CD14-positive monocyte (primary cell): ENCODE measurements around the gene ITGA5. TPM values are rescaled to one million over a fixed set of nuclear protein-coding genes. Genes with fewer than 3 reads are reported as not detected.

Source experiments
- DNase-seq, 3 donors: peaks; one replicate each; pipeline ENCODE4 v3.0.0-alpha.2; 2011 to 2022
- H2AFZ ChIP-seq: 2 replicates; pipeline ENCODE4 v1.6.0; 2012; ENCODE audit warnings: mild to moderate bottlenecking, low read depth, low read length, inconsistent platforms; ENCODE audit not compliant: insufficient read depth, poor library complexity, severe bottlenecking
- H3K27ac ChIP-seq, 2 donors: 1 replicate in 1 of 2; 2 replicates in 1 of 2; pipeline ENCODE4 v1.5.1; 2012 to 2013; ENCODE audit warnings: low read length in 2 of 2, control low read depth in 1 of 2, inconsistent platforms in 1 of 2, low read depth in 1 of 2, mild to moderate bottlenecking in 1 of 2
- H3K27me3 ChIP-seq, 2 donors: one replicate each; pipeline versions ENCODE4 v1.6.0 to v1.6.1; 2011 to 2013; ENCODE audit warnings: low read length in 2 of 2; ENCODE audit not compliant: control insufficient read depth in 2 of 2, insufficient read depth in 2 of 2
- H3K36me3 ChIP-seq, 2 donors: replicated peaks in 1 of 2; 1 replicate in 1 of 2; 2 replicates in 1 of 2; pipeline versions ENCODE4 v1.5.1 to v1.6.1; 2012 to 2013; ENCODE audit warnings: low read length in 2 of 2, control low read depth in 1 of 2, inconsistent platforms in 1 of 2, mild to moderate bottlenecking in 1 of 2; ENCODE audit not compliant: insufficient read depth in 2 of 2, control insufficient read depth in 1 of 2
- H3K4me1 ChIP-seq, 2 donors: 1 replicate in 1 of 2; 2 replicates in 1 of 2; pipeline versions ENCODE4 v1.5.1 to v1.6.1; 2012 to 2013; ENCODE audit warnings: low read length in 2 of 2, control low read depth in 1 of 2, inconsistent platforms in 1 of 2, mild to moderate bottlenecking in 1 of 2, moderate library complexity in 1 of 2; ENCODE audit not compliant: insufficient read depth in 2 of 2, control insufficient read depth in 1 of 2
- H3K4me2 ChIP-seq: replicated peaks from 2 replicates; pipeline ENCODE3; 2012; ENCODE audit warnings: low read length, moderate library complexity, mild to moderate bottlenecking; ENCODE audit not compliant: poor library complexity, severe bottlenecking; ENCODE audit errors: extremely low read depth
- H3K4me3 ChIP-seq, 3 experiments: fragments of 200-600 bp in 1 of 3; sonication (generic) in 1 of 3; replicated peaks in 1 of 3; 1 replicate in 2 of 3; 2 replicates in 1 of 3; pipeline ENCODE4 v1.5.1; 2011 to 2013; ENCODE audit warnings: low read length in 3 of 3, mild to moderate bottlenecking in 3 of 3, control low read depth in 2 of 3, low read depth in 2 of 3, inconsistent platforms in 1 of 3, moderate library complexity in 1 of 3
- H3K79me2 ChIP-seq: 2 replicates; pipeline ENCODE4 v1.6.0; 2012; ENCODE audit warnings: mild to moderate bottlenecking, control low read depth, inconsistent platforms, low read length, moderate library complexity; ENCODE audit not compliant: insufficient read depth
- H3K9ac ChIP-seq: 2 replicates; pipeline ENCODE4 v1.6.0; 2017; ENCODE audit warnings: low read length, mild to moderate bottlenecking; ENCODE audit not compliant: insufficient read depth, poor library complexity, severe bottlenecking
- H3K9me3 ChIP-seq, 2 donors: replicated peaks in 1 of 2; 1 replicate in 1 of 2; 2 replicates in 1 of 2; pipeline versions ENCODE4 v1.5.1 to v1.6.1; 2012 to 2013; ENCODE audit warnings: low read length in 2 of 2, control low read depth in 1 of 2; ENCODE audit not compliant: control insufficient read depth in 1 of 2, insufficient read depth in 1 of 2
- H4K20me1 ChIP-seq: 2 replicates; pipeline ENCODE4 v1.6.0; 2012; ENCODE audit warnings: mild to moderate bottlenecking, low read length, control low read depth, moderate library complexity; ENCODE audit not compliant: insufficient read depth
- H3K27ac Mint-ChIP-seq, 7 donors: one replicate each; pipeline ENCODE4 v1.8.0; 2020; ENCODE audit warnings: mild to moderate bottlenecking in 7 of 7, mixed read lengths in 7 of 7, moderate library complexity in 6 of 7, inconsistent platforms in 2 of 7
- H3K27me3 Mint-ChIP-seq, 3 donors: one replicate each; pipeline ENCODE4 v1.8.0; 2021 to 2022; ENCODE audit warnings: low read depth in 3 of 3, mild to moderate bottlenecking in 3 of 3, mixed read lengths in 3 of 3, moderate library complexity in 3 of 3, inconsistent platforms in 1 of 3
- H3K36me3 Mint-ChIP-seq, 2 donors: one replicate each; pipeline ENCODE4 v1.8.0; 2020; ENCODE audit warnings: mixed read lengths in 2 of 2, inconsistent platforms in 1 of 2, mild to moderate bottlenecking in 1 of 2
- H3K4me1 Mint-ChIP-seq: one replicate; pipeline ENCODE4 v1.8.0; 2020; ENCODE audit warnings: mild to moderate bottlenecking, mixed read lengths
- H3K4me3 Mint-ChIP-seq, 2 donors: one replicate each; pipeline ENCODE4 v1.8.0; 2020; ENCODE audit warnings: mild to moderate bottlenecking in 2 of 2, mixed read lengths in 2 of 2, moderate library complexity in 1 of 2
- H3K9me3 Mint-ChIP-seq, 7 donors: one replicate each; pipeline ENCODE4 v1.8.0; 2020 to 2022; ENCODE audit warnings: mixed read lengths in 7 of 7, mild to moderate bottlenecking in 6 of 7, moderate library complexity in 6 of 7, inconsistent platforms in 2 of 7
- WGBS: methylation state at CpG from one replicate; pipeline ENCODE4 v1.1.5; 2013; ENCODE audit warnings: missing lambda C conversion rate; ENCODE audit not compliant: insufficient coverage; 5-methylcytosine and 5-hydroxymethylcytosine counted together
- intact Hi-C, 2 donors: fragments of 100-400 bp; cut with micrococcal nuclease; formaldehyde crosslinking; loops; one replicate each; pipeline versions ENCODE4 v1.15.0 to v1.15.1; 2023
- polyA plus RNA-seq, 3 donors: library from polyadenylated mRNA; depleted of rRNA in 1 of 3; unstranded in 2 of 3; stranded (reverse) in 1 of 3; fragments of 300-500 nt in 2 of 3; fragments of >200 nt in 1 of 3; fragmentation: Illumina TruSeq in 2 of 3; gene quantifications; 1 replicate in 2 of 3; 2 replicates in 1 of 3; pipeline ENCODE4 v1.2.3, GENCODE V29; 2012 to 2021
- TF ChIP-seq, protein P1 (sequence below): fragments of 200-600 bp; IDR thresholded peaks from one replicate; pipeline ENCODE4 v1.8.0; 2022; ENCODE audit warnings: antibody characterized with exemption, mild to moderate bottlenecking

ITGA5 gene
- polyA plus RNA-seq, 3 donors, result 85.5 to 142 (median 99.4) TPM

DNA sequence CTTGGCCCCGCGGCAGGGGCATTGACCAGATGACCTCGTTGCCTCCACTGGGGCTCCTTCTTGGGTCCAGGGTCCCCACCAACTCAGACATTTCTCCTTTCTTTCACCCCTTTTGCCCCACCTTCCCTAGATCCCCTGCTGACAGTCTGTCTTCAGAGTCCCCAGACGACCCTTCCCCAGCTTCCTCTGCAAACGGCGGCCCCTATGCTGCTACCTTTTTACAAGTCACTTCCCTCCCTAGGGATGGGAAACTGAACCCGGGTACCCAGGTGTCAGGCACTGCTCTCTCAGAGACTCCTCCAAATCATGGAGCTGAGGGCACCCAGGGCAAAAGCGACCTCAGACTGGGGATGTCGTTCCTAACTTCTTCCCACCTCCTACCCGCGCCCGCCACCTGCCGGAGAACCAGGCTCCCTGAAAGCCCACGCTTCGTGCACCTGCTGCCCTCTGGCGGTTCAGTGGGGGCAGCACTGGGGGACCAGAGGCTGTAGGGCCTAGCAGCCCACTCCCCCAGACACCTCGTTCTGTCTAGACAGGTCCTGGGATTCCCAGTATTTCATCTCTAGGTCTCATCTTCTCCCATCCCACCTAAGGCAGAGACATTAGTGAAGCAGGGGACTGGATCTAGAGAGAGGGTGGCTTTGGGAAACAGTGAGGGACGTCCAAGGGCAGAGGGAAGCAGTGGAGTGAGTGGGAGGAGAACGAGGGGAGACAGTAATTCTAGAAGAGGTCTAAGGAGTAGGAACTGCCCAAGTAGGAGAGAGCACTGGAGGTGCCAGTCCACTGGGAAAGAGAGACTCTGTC is 39.5 kb downstream of the ITGA5 start:
- H3K27ac Mint-ChIP-seq, result peak overlapping the region; percentile 81 to 100 (median 90)
- Histone ChIP-seq H3K4me2 (peak overlapping the region; percentile 70), H3K27me3 (no peaks in the 10 kb centered on the region), H3K9me3 (no peaks in the 10 kb centered on the region), H3K9ac (peak overlapping the region; percentile 11), H3K79me2 (peaks cover 79% of the 10 kb centered on the region), H3K36me3 (peaks cover 49 to 51% of the 10 kb centered on the region in 2 donors), H3K4me1 (peaks cover 53 to 65% of the 10 kb centered on the region in 2 donors), H3K27ac (peak overlapping the region in 1 of 2 donors; percentile 68), H3K4me3 (peak overlapping the region in 1 of 3 experiments; percentile 64), H4K20me1 (peaks cover 70% of the 10 kb centered on the region), H2AFZ (no peak overlapping the region)
- peaks cover 77% of the 10 kb centered on the region for H3K4me1 Mint-ChIP-seq
- peaks cover 0 to 2% (median 0%) of the 10 kb centered on the region in 3 donors for H3K27me3 Mint-ChIP-seq
- H3K36me3 Mint-ChIP-seq, result peaks cover 76 to 81% of the 10 kb centered on the region in 2 donors
- intact Hi-C loops, result loop anchor here in 1 of 2 donors (5.0 kb wide), 1 partner anchor 87 kb away; no protein-coding TSS in a partner anchor
- H3K4me3 Mint-ChIP-seq, result peak overlapping the region; percentile 75 to 80
- WGBS, result 7% methylated on average over 13 of the region's 19 CpGs
- TF ChIP-seq, protein P1, sequence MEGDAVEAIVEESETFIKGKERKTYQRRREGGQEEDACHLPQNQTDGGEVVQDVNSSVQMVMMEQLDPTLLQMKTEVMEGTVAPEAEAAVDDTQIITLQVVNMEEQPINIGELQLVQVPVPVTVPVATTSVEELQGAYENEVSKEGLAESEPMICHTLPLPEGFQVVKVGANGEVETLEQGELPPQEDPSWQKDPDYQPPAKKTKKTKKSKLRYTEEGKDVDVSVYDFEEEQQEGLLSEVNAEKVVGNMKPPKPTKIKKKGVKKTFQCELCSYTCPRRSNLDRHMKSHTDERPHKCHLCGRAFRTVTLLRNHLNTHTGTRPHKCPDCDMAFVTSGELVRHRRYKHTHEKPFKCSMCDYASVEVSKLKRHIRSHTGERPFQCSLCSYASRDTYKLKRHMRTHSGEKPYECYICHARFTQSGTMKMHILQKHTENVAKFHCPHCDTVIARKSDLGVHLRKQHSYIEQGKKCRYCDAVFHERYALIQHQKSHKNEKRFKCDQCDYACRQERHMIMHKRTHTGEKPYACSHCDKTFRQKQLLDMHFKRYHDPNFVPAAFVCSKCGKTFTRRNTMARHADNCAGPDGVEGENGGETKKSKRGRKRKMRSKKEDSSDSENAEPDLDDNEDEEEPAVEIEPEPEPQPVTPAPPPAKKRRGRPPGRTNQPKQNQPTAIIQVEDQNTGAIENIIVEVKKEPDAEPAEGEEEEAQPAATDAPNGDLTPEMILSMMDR, result peak; percentile 100
- peaks cover 0 to 2% (median 0%) of the 10 kb centered on the region in 7 donors for H3K9me3 Mint-ChIP-seq
- DNase-seq, result peak; percentile 82 to 88 (median 86)

DNA sequence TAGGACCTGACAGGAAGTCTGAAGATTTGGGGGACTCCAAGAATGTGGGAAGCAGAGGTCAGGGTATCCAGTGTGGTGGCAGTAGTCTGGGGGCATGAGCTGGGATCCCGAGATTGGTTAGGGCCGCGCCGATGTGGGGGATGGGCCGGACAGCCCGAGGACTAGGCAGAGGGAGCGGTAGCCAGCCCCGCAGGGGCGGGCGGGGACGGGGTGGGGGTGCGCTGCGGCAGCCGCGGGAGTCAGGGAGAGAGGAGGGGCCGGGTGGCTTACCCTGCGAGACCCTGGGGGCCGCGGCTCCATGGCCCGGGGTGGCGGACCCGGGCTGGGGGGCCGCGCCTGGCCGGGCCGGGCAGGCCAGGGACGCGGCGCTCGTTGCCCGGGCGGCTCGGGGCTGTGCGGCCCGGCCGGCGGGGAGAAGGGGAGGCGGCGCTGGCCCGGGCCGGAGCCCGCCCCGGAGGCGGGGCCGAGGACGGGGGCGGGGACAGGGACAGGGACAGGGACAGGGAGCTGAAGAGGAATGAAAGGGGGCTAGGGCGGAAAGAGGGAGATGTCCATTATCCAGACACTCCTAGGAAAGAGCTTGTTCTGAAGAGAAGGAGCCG is 40.2 kb downstream of the ITGA5 start:
- Mint-ChIP-seq H3K27ac (peak overlapping the region in 5 of 7 donors; percentile 72 to 100 (median 92)), H3K4me3 (peak overlapping the region; percentile 75 to 80), H3K27me3 (peaks cover 0 to 2% (median 0%) of the 10 kb centered on the region in 3 donors), H3K9me3 (peaks cover 0 to 1% (median 0%) of the 10 kb centered on the region in 7 donors), H3K4me1 (peaks cover 75% of the 10 kb centered on the region), H3K36me3 (peaks cover 79 to 82% of the 10 kb centered on the region in 2 donors)
- Histone ChIP-seq H2AFZ (no peak overlapping the region), H3K4me1 (peaks cover 46 to 64% of the 10 kb centered on the region in 2 donors), H3K27me3 (no peaks in the 10 kb centered on the region), H3K27ac (peak overlapping the region in 1 of 2 donors; percentile 68), H3K4me3 (peak overlapping the region in 1 of 3 experiments; percentile 64), H3K4me2 (peak overlapping the region; percentile 70), H3K9me3 (no peaks in the 10 kb centered on the region), H3K36me3 (peaks cover 56 to 58% of the 10 kb centered on the region in 2 donors), H3K79me2 (peaks cover 73% of the 10 kb centered on the region), H3K9ac (no peak overlapping the region), H4K20me1 (peaks cover 77% of the 10 kb centered on the region)
- TF ChIP-seq, protein P1, result no peak
- DNase-seq, result no peak
- WGBS, result 82% methylated on average over 34 of the region's 49 CpGs
- intact Hi-C loops, result loop anchor here in 1 of 2 donors (5.0 kb wide), 1 partner anchor 87 kb away; no protein-coding TSS in a partner anchor
